ENCODE results near the gene TBKBP1.

DNA sequence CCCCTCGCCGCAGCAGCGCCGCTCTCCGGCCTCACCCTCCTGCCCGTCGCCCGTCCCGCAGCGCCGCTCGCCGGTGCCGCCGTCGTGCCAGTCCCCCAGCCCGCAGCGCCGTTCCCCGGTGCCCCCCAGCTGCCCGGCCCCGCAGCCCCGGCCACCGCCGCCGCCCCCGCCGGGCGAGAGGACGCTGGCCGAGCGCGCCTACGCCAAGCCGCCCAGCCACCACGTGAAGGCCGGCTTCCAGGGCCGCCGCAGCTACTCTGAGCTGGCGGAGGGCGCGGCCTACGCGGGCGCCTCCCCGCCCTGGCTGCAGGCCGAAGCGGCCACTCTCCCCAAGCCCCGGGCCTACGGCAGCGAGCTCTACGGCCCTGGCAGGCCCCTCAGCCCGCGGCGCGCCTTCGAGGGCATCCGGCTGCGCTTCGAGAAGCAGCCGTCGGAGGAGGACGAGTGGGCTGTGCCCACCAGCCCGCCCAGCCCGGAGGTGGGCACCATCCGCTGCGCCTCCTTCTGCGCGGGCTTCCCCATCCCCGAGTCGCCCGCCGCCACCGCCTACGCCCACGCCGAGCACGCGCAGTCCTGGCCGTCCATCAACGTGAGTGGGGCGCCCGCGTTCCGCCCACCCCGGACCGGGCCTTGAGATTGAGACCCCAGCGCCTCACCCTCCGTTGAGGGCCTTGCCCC lies 15.0 kb downstream of the TBKBP1 start:
- TF ChIP-seq, protein P1, sequence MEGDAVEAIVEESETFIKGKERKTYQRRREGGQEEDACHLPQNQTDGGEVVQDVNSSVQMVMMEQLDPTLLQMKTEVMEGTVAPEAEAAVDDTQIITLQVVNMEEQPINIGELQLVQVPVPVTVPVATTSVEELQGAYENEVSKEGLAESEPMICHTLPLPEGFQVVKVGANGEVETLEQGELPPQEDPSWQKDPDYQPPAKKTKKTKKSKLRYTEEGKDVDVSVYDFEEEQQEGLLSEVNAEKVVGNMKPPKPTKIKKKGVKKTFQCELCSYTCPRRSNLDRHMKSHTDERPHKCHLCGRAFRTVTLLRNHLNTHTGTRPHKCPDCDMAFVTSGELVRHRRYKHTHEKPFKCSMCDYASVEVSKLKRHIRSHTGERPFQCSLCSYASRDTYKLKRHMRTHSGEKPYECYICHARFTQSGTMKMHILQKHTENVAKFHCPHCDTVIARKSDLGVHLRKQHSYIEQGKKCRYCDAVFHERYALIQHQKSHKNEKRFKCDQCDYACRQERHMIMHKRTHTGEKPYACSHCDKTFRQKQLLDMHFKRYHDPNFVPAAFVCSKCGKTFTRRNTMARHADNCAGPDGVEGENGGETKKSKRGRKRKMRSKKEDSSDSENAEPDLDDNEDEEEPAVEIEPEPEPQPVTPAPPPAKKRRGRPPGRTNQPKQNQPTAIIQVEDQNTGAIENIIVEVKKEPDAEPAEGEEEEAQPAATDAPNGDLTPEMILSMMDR (IDR thresholded peaks at IDR 0.05) = no peak
- TF ChIP-seq POLR2A (IDR thresholded peaks at IDR 0.05) = no peak

Data from body of pancreas (tissue), 4 donors.